OCI-LY7 (cell line): ENCODE measurements around the gene MYOF. TPM values are rescaled to one million over a fixed set of nuclear protein-coding genes. Genes with fewer than 3 reads are reported as not detected.

Experiments
- BruUV-seq: library from RNA; stranded (reverse); fragments of 400-500 nt; replicated peaks from 2 replicates; lab custom pipeline; 2021; lab: Mats Ljungman, UMichigan
- CTCF ChIA-PET: fragments of 300-600 bp; sonication (Branson Sonifier 250); formaldehyde crosslinking; loops from one replicate; lab custom pipeline; 2022; ENCODE audit warnings: antibody characterized with exemption; ENCODE audit not compliant: unreplicated experiment; lab: Charles Lee
- POLR2A ChIA-PET: fragments of 300-600 bp; sonication (Branson Sonifier 250); formaldehyde crosslinking; loops from one replicate; lab custom pipeline; 2022; ENCODE audit warnings: antibody characterized with exemption; lab: Charles Lee
- DNase-seq: peaks from one replicate; pipeline ENCODE4 v3.0.0-alpha.2; 2015; ENCODE audit warnings: low spot score
- H2AFZ ChIP-seq: fragments of 200-600 bp; sonication (generic), shearing (Covaris generic); 2 replicates; pipeline ENCODE4 v1.6.1; 2014; ENCODE audit warnings: mild to moderate bottlenecking, antibody characterized with exemption, low read length, moderate library complexity
- H3K27ac ChIP-seq: fragments of 200-600 bp; sonication (generic); 2 replicates; pipeline ENCODE4 v1.5.1; 2014; ENCODE audit warnings: mixed run types, low read depth, mild to moderate bottlenecking, moderate library complexity, low read length, inconsistent platforms; ENCODE audit not compliant: poor library complexity, severe bottlenecking
- H3K36me3 ChIP-seq: fragments of 200-600 bp; sonication (generic); 2 replicates; pipeline ENCODE4 v1.6.1; 2014; ENCODE audit warnings: mild to moderate bottlenecking, antibody characterized with exemption, low read length, moderate library complexity, mixed read lengths; ENCODE audit not compliant: insufficient read depth
- H3K4me1 ChIP-seq: fragments of 200-600 bp; sonication (generic); 2 replicates; pipeline ENCODE4 v1.5.1; 2014; ENCODE audit warnings: mild to moderate bottlenecking, low read length; ENCODE audit not compliant: insufficient read depth, poor library complexity, severe bottlenecking
- H3K4me2 ChIP-seq: fragments of 200-600 bp; sonication (generic); 2 replicates; pipeline ENCODE4 v1.6.1; 2014; ENCODE audit warnings: mild to moderate bottlenecking, low read length
- H3K4me3 ChIP-seq: fragments of 200-600 bp; sonication (generic); 2 replicates; pipeline ENCODE4 v1.5.1; 2014; ENCODE audit warnings: mild to moderate bottlenecking, low read depth, low read length; ENCODE audit not compliant: poor library complexity, severe bottlenecking
- H3K79me2 ChIP-seq: fragments of 200-600 bp; sonication (generic); 2 replicates; pipeline ENCODE4 v1.6.1; 2016; ENCODE audit warnings: low read depth, mild to moderate bottlenecking, low read length, moderate library complexity, mixed read lengths; ENCODE audit not compliant: insufficient read depth
- H3K9me2 ChIP-seq: fragments of 200-600 bp; sonication (generic); 2 replicates; pipeline ENCODE4 v1.6.1; 2016; ENCODE audit warnings: mild to moderate bottlenecking, low read length, mixed read lengths; ENCODE audit not compliant: insufficient read depth
- H3K9me3 ChIP-seq: fragments of 200-600 bp; sonication (generic); 2 replicates; pipeline ENCODE4 v1.6.1; 2014; ENCODE audit warnings: mild to moderate bottlenecking, mixed run types, low read length, mixed read lengths
- H4K20me1 ChIP-seq: fragments of 200-600 bp; sonication (generic); 2 replicates; pipeline ENCODE4 v1.6.1; 2014; ENCODE audit warnings: mild to moderate bottlenecking, antibody characterized with exemption, low read length, moderate library complexity, mixed read lengths; ENCODE audit not compliant: insufficient read depth
- EZH2phosphoT487 ChIP-seq: fragments of 200-600 bp; sonication (generic); IDR thresholded peaks from 2 replicates; pipeline ENCODE4 v1.6.1; 2018; ENCODE audit warnings: low read depth, borderline replicate concordance, mild to moderate bottlenecking, mixed run types, antibody characterized with exemption, low read length, moderate library complexity, mixed read lengths
- intact Hi-C: fragments of 100-400 bp; cut with micrococcal nuclease; formaldehyde crosslinking; loops from one replicate; pipeline ENCODE4 v1.10.0; 2022; ENCODE audit not compliant: unreplicated experiment
- total RNA-seq, 2 experiments: library from RNA; depleted of rRNA in 1 of 2; stranded (reverse); fragments of >200 nt in 1 of 2; shearing (Covaris generic) in 1 of 2; gene quantifications; 2 replicates each; pipeline ENCODE4 v1.2.3, GENCODE V29; 2014 to 2022
- TF ChIP-seq, protein P1 (sequence below): fragments of 200-600 bp; sonication (generic); conservative IDR thresholded peaks from 2 replicates; pipeline ENCODE4 v1.5.1; 2014; ENCODE audit warnings: mild to moderate bottlenecking, antibody characterized with exemption, low read length, moderate library complexity, mixed read lengths

MYOF gene
- total RNA-seq, 2 experiments from 2014 or later = 0.42 TPM; not detected in 1

GRCh38 chr10:93461807-93462178 is 20.3 kb downstream of the MYOF start:
- Histone ChIP-seq H3K79me2 (no peaks in the 10 kb centered on the region), H2AFZ (peak overlapping the region; percentile 79), H3K4me2 (peak overlapping the region; percentile 51), H3K4me1 (peaks cover 22% of the 10 kb centered on the region), H3K27ac (peak overlapping the region; percentile 62), H3K36me3 (no peaks in the 10 kb centered on the region), H3K4me3 (peak overlapping the region; percentile 19), H4K20me1 (no peaks in the 10 kb centered on the region), H3K9me2 (no peaks in the 10 kb centered on the region), H3K9me3 (0 out of 2 replicates have a peak, but pooled peaks cover 5% of the 10 kb centered on the region)
- TF ChIP-seq, protein P1, sequence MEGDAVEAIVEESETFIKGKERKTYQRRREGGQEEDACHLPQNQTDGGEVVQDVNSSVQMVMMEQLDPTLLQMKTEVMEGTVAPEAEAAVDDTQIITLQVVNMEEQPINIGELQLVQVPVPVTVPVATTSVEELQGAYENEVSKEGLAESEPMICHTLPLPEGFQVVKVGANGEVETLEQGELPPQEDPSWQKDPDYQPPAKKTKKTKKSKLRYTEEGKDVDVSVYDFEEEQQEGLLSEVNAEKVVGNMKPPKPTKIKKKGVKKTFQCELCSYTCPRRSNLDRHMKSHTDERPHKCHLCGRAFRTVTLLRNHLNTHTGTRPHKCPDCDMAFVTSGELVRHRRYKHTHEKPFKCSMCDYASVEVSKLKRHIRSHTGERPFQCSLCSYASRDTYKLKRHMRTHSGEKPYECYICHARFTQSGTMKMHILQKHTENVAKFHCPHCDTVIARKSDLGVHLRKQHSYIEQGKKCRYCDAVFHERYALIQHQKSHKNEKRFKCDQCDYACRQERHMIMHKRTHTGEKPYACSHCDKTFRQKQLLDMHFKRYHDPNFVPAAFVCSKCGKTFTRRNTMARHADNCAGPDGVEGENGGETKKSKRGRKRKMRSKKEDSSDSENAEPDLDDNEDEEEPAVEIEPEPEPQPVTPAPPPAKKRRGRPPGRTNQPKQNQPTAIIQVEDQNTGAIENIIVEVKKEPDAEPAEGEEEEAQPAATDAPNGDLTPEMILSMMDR = peak; percentile 30; the same call in 1 of the 2 replicates
- no peak for TF ChIP-seq EZH2phosphoT487
- ChIA-PET POLR2A (interaction anchor here (0.6 to 1.3 kb wide), 5 partner anchors 10 to 1956 kb away, joined by 3 to 9 read pairs (median 3); no protein-coding TSS in a partner anchor), CTCF (no interaction called here)
- BruUV-seq = no TSS peak
- intact Hi-C loops = no loop called here
- peak; percentile 89 for DNase-seq

GRCh38 chr10:93461109-93461806 is 20.9 kb downstream of the MYOF start:
- Histone ChIP-seq H2AFZ (peak overlapping the region; percentile 79), H3K4me1 (peaks cover 22% of the 10 kb centered on the region), H3K4me2 (peak overlapping the region; percentile 51), H3K36me3 (no peaks in the 10 kb centered on the region), H3K79me2 (no peaks in the 10 kb centered on the region), H3K9me2 (no peaks in the 10 kb centered on the region), H3K27ac (peak overlapping the region; percentile 62), H3K4me3 (peak overlapping the region; percentile 19), H4K20me1 (no peaks in the 10 kb centered on the region), H3K9me3 (0 out of 2 replicates have a peak, but pooled peaks cover 5% of the 10 kb centered on the region)
- intact Hi-C loops = no loop called here
- ChIA-PET CTCF (interaction anchor here (0.8 kb wide), 1 partner anchor 15 kb away, joined by 3 read pairs; no protein-coding TSS in a partner anchor), POLR2A (interaction anchor here (0.6 to 1.3 kb wide), 3 partner anchors 20 to 1956 kb away, joined by 3 to 9 read pairs (median 6); no protein-coding TSS in a partner anchor)
- TF ChIP-seq EZH2phosphoT487 = no peak
- TF ChIP-seq, protein P1 = no peak
- peak; percentile 14 for DNase-seq
- BruUV-seq = no TSS peak

- DNase-seq = no peak
- POLR2A ChIA-PET = interaction anchor here (0.5 to 0.7 kb wide), 2 partner anchors 10 to 15 kb away, joined by 3 to 4 read pairs; no protein-coding TSS in a partner anchor
- H2AFZ ChIP-seq = no peak overlapping the region
- BruUV-seq = no TSS peak
- intact Hi-C loops = no loop called here
- no peak overlapping the region for H3K27ac ChIP-seq
- no peak for TF ChIP-seq EZH2phosphoT487
- TF ChIP-seq, protein P1 = no peak
- H3K4me1 ChIP-seq = peaks cover 22% of the 10 kb centered on the region
- no peak overlapping the region for H3K4me2 ChIP-seq
- H3K4me3 ChIP-seq = no peak overlapping the region
- no peaks in the 10 kb centered on the region for H3K79me2 ChIP-seq
- CTCF ChIA-PET = no interaction called here
- no peaks in the 10 kb centered on the region for H3K9me2 ChIP-seq
- H4K20me1 ChIP-seq = no peaks in the 10 kb centered on the region
- H3K9me3 ChIP-seq = 0 out of 2 replicates have a peak, but pooled peaks cover 5% of the 10 kb centered on the region
- H3K36me3 ChIP-seq = no peaks in the 10 kb centered on the region
These were observed 22.7 kb downstream of the MYOF start for GRCh38 chr10:93459466-93459865.
